Measurements from ENCODE around the gene SLF2. TPM values are rescaled to one million over a fixed set of nuclear protein-coding genes. Genes with fewer than 3 reads are reported as not detected.

Gene SLF2
- total RNA-seq, 3 donors from 2014 or later (not counting 1 experiment from before 2014, with no cell fraction given): 24.2 to 35.4 (median 30.9) TPM

DNA sequence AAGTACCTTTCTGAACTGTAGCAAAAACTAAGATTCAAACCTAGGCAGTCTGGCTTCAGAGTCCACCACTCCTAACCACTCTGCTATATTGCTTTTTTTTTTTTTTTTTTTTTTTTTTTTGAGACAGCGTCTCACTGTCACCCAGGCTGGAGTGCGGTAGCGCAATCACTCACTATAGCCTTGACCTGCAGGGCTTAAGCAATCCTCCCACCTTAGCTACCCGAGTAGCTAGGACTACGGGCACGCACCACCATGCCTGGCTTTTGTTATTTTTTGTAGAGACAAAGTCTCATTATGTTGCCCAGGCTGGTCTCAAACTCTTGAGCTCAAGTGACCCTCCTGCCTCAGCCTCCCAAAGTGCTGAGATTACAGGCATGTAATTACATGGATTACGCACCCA lies 10.1 kb upstream of the SLF2 start:
- Histone ChIP-seq H3K4me1 (ENCODE audit: control insufficient read depth, insufficient read depth, low read length) (no peaks in the 10 kb centered on the region), H3K27me3 (ENCODE audit: control insufficient read depth, insufficient read depth, low read length) (no peaks in the 10 kb centered on the region), H3K27ac (ENCODE audit: low read length) (no peak overlapping the region), H3K36me3 (ENCODE audit: control insufficient read depth, insufficient read depth, low read length) (no peaks in the 10 kb centered on the region), H3K9me3 (ENCODE audit: control insufficient read depth, insufficient read depth, low read length) (no peaks in the 10 kb centered on the region), H3K4me3 (ENCODE audit: low read length) (no peak overlapping the region)
- intact Hi-C loops (cut with micrococcal nuclease): no loop called here
- Mint-ChIP-seq H3K4me3 (no peak overlapping the region), H3K36me3 (no peaks in the 10 kb centered on the region), H3K4me1 (peaks cover 6% of the 10 kb centered on the region in 2 donors), H3K27me3 (ENCODE audit: low read depth in 2 of 2) (peaks cover 5 to 16% of the 10 kb centered on the region in 2 donors), H3K27ac (no peak overlapping the region), H3K9me3 (no peaks in the 10 kb centered on the region)
- DNase-seq: no peak
- no peak for ATAC-seq
- TF ChIP-seq, protein P1, sequence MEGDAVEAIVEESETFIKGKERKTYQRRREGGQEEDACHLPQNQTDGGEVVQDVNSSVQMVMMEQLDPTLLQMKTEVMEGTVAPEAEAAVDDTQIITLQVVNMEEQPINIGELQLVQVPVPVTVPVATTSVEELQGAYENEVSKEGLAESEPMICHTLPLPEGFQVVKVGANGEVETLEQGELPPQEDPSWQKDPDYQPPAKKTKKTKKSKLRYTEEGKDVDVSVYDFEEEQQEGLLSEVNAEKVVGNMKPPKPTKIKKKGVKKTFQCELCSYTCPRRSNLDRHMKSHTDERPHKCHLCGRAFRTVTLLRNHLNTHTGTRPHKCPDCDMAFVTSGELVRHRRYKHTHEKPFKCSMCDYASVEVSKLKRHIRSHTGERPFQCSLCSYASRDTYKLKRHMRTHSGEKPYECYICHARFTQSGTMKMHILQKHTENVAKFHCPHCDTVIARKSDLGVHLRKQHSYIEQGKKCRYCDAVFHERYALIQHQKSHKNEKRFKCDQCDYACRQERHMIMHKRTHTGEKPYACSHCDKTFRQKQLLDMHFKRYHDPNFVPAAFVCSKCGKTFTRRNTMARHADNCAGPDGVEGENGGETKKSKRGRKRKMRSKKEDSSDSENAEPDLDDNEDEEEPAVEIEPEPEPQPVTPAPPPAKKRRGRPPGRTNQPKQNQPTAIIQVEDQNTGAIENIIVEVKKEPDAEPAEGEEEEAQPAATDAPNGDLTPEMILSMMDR (IDR thresholded peaks at IDR 0.05): no peak
- 99% methylated on average over 7 of the region's 7 CpGs for WGBS (ENCODE audit: insufficient coverage)

DNA sequence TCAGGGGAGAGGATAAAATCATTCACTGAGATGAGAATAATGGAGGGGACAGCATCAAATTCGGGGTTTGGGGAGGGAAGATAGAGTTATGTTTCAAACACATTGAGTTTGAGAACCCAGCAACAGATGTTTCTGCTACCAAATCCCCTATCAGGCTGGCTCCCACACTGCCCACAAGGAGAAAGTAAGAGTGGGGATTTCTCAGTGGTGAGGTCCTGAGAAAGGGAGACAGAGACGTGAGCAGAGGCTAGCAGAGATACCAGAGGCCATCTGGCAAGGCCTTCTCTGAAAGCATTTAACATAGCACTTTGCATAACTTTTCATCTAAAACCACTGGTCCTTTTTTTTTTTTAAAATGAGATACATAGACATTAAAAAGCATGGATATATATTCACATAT lies 7.8 kb upstream of the SLF2 start:
- DNase-seq (no peak), ATAC-seq (no peak)
- Histone ChIP-seq H3K9me3 (ENCODE audit: control insufficient read depth, insufficient read depth, low read length) (no peaks in the 10 kb centered on the region), H3K36me3 (ENCODE audit: control insufficient read depth, insufficient read depth, low read length) (no peaks in the 10 kb centered on the region), H3K27ac (ENCODE audit: low read length) (no peak overlapping the region), H3K4me1 (ENCODE audit: control insufficient read depth, insufficient read depth, low read length) (no peaks in the 10 kb centered on the region), H3K27me3 (ENCODE audit: control insufficient read depth, insufficient read depth, low read length) (no peaks in the 10 kb centered on the region), H3K4me3 (ENCODE audit: low read length) (no peak overlapping the region)
- no peak overlapping the region for H3K4me3 Mint-ChIP-seq
- TF ChIP-seq, protein P1 (IDR thresholded peaks at IDR 0.05): no peak
- H3K27ac Mint-ChIP-seq: no peak overlapping the region
- peaks cover 6% of the 10 kb centered on the region in 2 donors for H3K4me1 Mint-ChIP-seq
- H3K36me3 Mint-ChIP-seq: no peaks in the 10 kb centered on the region
- intact Hi-C loops (cut with micrococcal nuclease): no loop called here
- peaks cover 0 to 10% of the 10 kb centered on the region in 2 donors for H3K27me3 Mint-ChIP-seq (ENCODE audit: low read depth in 2 of 2)
- H3K9me3 Mint-ChIP-seq: no peaks in the 10 kb centered on the region
- 84% methylated on average over 2 of the region's 2 CpGs for WGBS (ENCODE audit: insufficient coverage)

DNA sequence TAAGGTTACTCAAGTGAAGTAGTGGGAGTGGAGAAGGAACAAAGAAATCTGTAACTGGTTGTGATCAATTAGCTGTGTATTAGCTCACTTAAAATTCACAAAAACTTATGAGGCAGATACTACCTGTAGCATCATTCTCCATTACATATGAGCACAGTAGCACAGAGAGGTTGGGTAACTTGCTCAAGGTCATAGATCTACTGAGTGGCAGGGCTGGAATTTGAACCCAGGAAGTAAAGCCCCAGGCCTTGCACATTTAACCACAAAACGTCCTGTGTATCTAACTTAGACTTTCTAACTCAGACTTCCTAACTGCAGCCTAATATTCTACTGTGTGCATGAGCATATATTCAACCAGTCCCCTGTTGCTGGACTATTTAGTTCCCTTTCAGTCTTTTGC lies 5.6 kb upstream of the SLF2 start:
- TF ChIP-seq, protein P1 (IDR thresholded peaks at IDR 0.05): no peak
- WGBS (ENCODE audit: insufficient coverage): 12% methylated on average over 1 of the region's 1 CpG
- intact Hi-C loops (cut with micrococcal nuclease): no loop called here
- no peaks in the 10 kb centered on the region for H3K36me3 Mint-ChIP-seq
- Histone ChIP-seq H3K4me1 (ENCODE audit: control insufficient read depth, insufficient read depth, low read length) (peaks cover 3% of the 10 kb centered on the region), H3K36me3 (ENCODE audit: control insufficient read depth, insufficient read depth, low read length) (no peaks in the 10 kb centered on the region), H3K27ac (ENCODE audit: low read length) (no peak overlapping the region), H3K4me3 (ENCODE audit: low read length) (no peak overlapping the region), H3K27me3 (ENCODE audit: control insufficient read depth, insufficient read depth, low read length) (no peaks in the 10 kb centered on the region), H3K9me3 (ENCODE audit: control insufficient read depth, insufficient read depth, low read length) (no peaks in the 10 kb centered on the region)
- no peaks in the 10 kb centered on the region for H3K9me3 Mint-ChIP-seq
- DNase-seq (no peak), ATAC-seq (peak in 1 of 3 donors; percentile 45)
- H3K4me1 Mint-ChIP-seq: peaks cover 6 to 10% of the 10 kb centered on the region in 2 donors
- peaks cover 0 to 4% of the 10 kb centered on the region in 2 donors for H3K27me3 Mint-ChIP-seq (ENCODE audit: low read depth in 2 of 2)
- H3K4me3 Mint-ChIP-seq: no peak overlapping the region
- peak overlapping the region in 1 of 2 donors; percentile 14 for H3K27ac Mint-ChIP-seq

DNA sequence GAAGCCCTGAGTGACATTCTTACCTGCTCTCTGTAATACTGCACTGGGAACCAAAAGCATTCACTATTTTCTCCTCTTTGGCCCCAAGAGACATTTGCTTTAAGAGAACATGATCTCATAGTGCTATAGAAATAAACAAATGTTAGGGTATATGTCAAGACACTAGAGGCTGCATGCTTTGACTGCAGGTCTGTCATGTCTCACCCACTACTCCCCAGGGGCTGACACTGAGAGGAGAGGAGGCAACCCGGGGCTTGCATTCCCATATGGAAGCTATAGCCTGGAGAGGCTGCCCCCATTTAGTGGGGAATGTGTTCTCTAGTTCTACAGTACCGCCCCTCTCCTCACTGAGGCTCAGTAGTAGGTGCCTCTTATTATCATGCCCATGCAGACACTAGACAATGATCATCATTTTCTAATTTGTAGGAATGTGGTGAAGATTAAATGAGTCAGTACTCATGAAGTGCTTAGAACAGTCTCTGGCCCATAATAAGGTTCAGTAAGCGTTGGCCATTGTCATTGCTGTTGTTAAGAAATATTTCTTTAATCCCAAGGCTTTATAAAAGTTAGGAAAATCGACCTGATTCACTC lies 4.9 kb upstream of the SLF2 start:
- Mint-ChIP-seq H3K4me3 (no peak overlapping the region), H3K4me1 (peaks cover 6 to 16% of the 10 kb centered on the region in 2 donors), H3K27me3 (ENCODE audit: low read depth in 2 of 2) (peaks cover 0 to 4% of the 10 kb centered on the region in 2 donors), H3K27ac (no peak overlapping the region), H3K36me3 (no peaks in the 10 kb centered on the region), H3K9me3 (no peaks in the 10 kb centered on the region)
- Histone ChIP-seq H3K9me3 (ENCODE audit: control insufficient read depth, insufficient read depth, low read length) (no peaks in the 10 kb centered on the region), H3K36me3 (ENCODE audit: control insufficient read depth, insufficient read depth, low read length) (no peaks in the 10 kb centered on the region), H3K27me3 (ENCODE audit: control insufficient read depth, insufficient read depth, low read length) (no peaks in the 10 kb centered on the region), H3K4me1 (ENCODE audit: control insufficient read depth, insufficient read depth, low read length) (peaks cover 6% of the 10 kb centered on the region), H3K4me3 (ENCODE audit: low read length) (no peak overlapping the region), H3K27ac (ENCODE audit: low read length) (no peak overlapping the region)
- DNase-seq (no peak), ATAC-seq (no peak)
- TF ChIP-seq, protein P1 (IDR thresholded peaks at IDR 0.05): no peak
- intact Hi-C loops (cut with micrococcal nuclease): no loop called here
- 96% methylated on average over 3 of the region's 4 CpGs for WGBS (ENCODE audit: insufficient coverage)
